RPMI8226 (cell line): ENCODE data around the gene MELTF.

ENCODE experiments used
- DNase-seq: peaks from one replicate; pipeline ENCODE4 v3.0.0-alpha.2; 2015

Gene MELTF

GRCh38 chr3:196991581-196992460 is 37.8 kb downstream of the MELTF start:
- no peak for DNase-seq

GRCh38 chr3:196990601-196991007 is 39.0 kb downstream of the MELTF start:
- DNase-seq = no peak

- no peak for DNase-seq
Observed at GRCh38 chr3:196989721-196990262, 39.8 kb downstream of the MELTF start.

- peak; percentile 68 for DNase-seq
Observed at GRCh38 chr3:196988241-196989029, 41.2 kb downstream of the MELTF start.

- no peak for DNase-seq
Observed at GRCh38 chr3:196987022-196987421, 42.6 kb downstream of the MELTF start.

- no peak for DNase-seq
Observed at GRCh38 chr3:196985954-196986885, 43.4 kb downstream of the MELTF start.

DNA sequence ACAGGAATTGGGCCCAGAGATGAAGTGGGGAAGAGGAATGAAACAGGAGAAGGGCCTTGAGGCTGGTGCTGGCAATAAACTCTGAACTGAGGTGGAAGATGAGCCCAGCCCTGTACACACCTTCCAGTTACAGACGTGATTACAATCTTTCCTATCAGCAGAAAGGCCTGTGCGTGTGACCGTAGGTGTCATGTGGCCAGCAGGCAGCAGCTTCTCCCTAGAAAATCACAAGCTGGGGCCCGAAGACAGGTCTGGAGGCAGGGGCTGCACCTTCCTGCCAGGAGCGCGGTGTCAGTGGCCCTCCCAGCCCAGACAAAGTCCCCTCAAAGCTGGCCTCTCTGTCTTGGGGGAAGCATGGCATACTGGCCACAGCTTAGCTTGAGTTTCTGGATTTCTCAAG is 44.3 kb downstream of the MELTF start:
- no peak for DNase-seq

GRCh38 chr3:196983186-196983585 is 46.4 kb downstream of the MELTF start:
- DNase-seq = no peak

DNA sequence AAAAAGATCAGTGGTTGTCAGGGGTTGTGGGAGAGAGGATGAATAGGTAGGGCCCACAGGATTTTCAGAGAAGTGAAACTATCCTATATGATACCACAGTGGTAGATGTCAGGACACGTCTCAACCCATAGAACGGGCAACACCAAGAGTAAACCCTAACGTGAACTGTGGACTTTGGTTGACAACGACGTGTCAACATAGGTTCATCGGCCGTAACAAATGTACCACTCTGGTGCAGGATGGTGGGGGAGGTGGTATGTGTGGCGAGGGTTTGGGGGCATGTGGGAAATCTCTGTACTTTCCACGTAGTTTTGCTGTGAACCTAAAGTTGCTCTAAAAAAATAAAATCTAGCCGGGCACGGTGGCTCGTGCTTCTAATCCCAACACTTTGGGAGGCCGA is 48.0 kb downstream of the MELTF start:
- DNase-seq = peak; percentile 30

DNA sequence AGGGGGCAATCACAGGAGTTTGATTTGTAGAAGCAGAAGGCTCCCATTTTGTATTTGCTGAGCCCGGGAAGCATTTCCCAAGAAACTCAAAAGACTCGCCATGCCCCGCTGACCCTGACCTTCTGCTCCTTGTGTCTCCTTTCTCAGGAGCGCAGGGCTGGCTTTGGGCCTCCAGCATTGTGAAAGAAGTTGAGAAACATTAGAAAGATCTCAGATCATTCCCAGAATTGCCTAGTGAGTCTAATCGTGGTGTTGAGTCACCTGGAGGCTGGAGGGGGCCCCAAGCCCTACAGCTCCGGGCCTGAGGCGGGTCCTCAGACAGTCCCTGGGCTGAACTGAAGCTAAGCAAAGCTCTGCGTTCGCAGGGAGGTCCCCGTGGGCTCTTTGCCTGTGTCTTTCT is 50.1 kb downstream of the MELTF start:
- no peak for DNase-seq

- no peak for DNase-seq
Observed at GRCh38 chr3:196976941-196977340, 52.7 kb downstream of the MELTF start.

GRCh38 chr3:196975349-196975748 is 54.3 kb downstream of the MELTF start:
- no peak for DNase-seq

- no peak for DNase-seq
Observed at GRCh38 chr3:196974661-196975060, 55.0 kb downstream of the MELTF start.

DNA sequence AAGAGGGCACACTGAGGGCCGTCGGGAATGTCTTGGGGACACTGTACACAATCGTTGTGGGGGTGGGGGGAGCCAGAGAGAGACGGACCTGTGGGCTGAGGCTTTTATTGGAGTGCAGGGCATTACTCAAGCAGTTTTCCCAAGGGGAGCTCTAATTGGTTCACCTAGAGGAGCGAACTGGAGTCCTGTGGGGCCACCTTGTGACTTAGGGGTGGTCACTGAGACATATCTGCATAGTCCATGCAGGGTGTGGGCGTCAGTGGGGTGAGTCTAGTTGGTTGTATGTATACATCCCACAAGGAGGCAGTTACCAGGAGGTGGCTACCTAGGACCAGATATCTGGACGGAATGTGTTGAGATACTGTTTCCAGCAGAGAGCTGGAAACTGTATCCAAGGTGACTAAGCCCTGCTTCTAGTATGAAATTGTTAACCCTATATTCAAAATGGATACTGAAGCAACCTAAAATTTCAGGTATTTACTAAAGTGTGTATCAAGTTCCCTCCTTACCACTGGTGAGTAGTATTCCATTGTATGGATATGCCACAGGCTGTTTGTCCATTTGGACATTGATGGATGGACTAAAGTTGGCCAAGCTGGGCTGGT is 58.4 kb downstream of the MELTF start:
- DNase-seq = no peak

GRCh38 chr3:196970547-196971093 is 59.0 kb downstream of the MELTF start:
- DNase-seq = no peak

- peak; percentile 81 for DNase-seq
Observed at GRCh38 chr3:196969660-196970546, 59.7 kb downstream of the MELTF start.

- DNase-seq = peak; percentile 66
Observed at GRCh38 chr3:196969134-196969659, 60.4 kb downstream of the MELTF start.

DNA sequence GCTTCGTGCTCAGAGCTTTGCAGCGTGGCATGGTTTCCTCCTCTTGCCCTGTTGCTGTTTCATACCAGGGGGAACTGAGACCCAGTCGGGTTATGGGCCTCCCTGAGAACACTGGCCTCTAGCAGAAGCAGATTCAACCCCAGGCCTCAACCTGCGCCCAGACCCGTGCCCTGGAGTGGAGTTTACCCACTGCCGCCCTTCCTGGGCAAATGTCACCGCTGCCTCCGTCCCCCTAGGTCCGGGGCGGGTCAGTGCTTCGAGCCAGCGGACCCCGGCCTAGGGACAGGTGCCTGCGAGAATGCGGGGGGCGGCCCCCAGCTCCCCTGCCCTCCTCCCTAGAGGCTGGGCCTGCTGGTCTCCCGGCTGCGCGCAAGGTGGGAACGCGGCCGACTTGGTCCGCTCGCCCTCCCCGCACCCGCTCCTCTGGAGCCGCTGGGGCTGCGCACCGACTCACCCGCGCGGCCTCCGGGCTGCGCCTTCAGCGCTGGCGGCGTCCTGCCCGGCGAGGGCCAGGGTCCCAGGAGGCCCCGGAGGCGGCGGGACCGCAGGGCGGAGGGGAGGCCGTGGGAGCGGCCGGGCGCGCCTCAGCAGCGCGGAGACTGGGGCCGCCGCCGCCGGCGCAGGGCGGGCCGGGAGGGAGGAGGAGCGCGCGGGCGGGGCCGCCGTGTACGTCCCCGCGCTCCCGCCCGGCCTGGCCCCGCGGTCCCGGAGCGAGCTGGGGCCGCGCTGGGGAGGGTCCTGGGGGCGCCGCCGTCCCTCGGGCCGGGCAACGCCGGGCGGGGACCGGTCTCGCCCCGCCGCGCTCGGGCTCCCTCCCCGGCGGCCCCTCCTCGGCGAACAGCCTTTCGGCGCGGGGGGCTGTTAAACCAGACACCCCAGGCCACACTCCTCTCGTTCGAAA is 61.1 kb downstream of the MELTF start, which contains the start of gene PIGZ:
PIGZ (minus strand) TSS at position 601 of the 901 bp plus-strand sequence. CDS start 16,802 bp downstream, outside the sequence.
- peak; percentile 73 for DNase-seq
